Sciatic nerve (tissue), 2 donors: Measurements from ENCODE around the gene LRRC74B. TPM values are rescaled to one million over a fixed set of nuclear protein-coding genes. Genes with fewer than 3 reads are reported as not detected.
"Not testable (repeated sequence)": the region's sequence is repeated elsewhere in the genome, so short reads cannot be mapped to it uniquely, and the experiment has no call there.

Source experiments
- ATAC-seq: fragments of 200-7000 bp; cut with Tn5 transposase; one replicate; pipeline ENCODE4 v1.9.1; 2020; ENCODE audit warnings: mild to moderate bottlenecking, moderate library complexity
- DNase-seq: peaks from one replicate; pipeline ENCODE4 v3.0.0-alpha.2; 2020; ENCODE audit warnings: low spot score
- intact Hi-C: fragments of 100-400 bp; cut with DNase I; formaldehyde crosslinking; loops from one replicate; pipeline ENCODE4 v1.14.2; 2022
- total RNA-seq: library from RNA; stranded (reverse); fragmentation: NEBNext Ultra II Directional; extraction: Animal tissue kit (Norgen Biotek cat#: 25700); gene quantifications from one replicate; pipeline ENCODE4 v1.2.1, GENCODE V29; 2021
- donor health status: DM: no; HTN: no; CAD: no.
- donor health status: DM: no; HTN: no; CAD: no.

Gene LRRC74B
- total RNA-seq, 1 donor from 2014 or later: not detected

GRCh38 chr22:21068681-21069276 is 23.0 kb downstream of the LRRC74B start:
- no peak for ATAC-seq
- intact Hi-C loops: no loop called here
- DNase-seq: peak; percentile 9

GRCh38 chr22:21069375-21069774 is 23.6 kb downstream of the LRRC74B start:
- intact Hi-C loops: no loop called here
- ATAC-seq (no peak), DNase-seq (peak; percentile 38)

GRCh38 chr22:21070690-21071615 is 25.2 kb downstream of the LRRC74B start:
- no peak for DNase-seq
- intact Hi-C loops: no loop called here
- ATAC-seq: no peak

GRCh38 chr22:21071796-21072195 is 26.1 kb downstream of the LRRC74B start:
- ATAC-seq, intact Hi-C loops, DNase-seq: not testable (repeated sequence)

GRCh38 chr22:21073023-21073422 is 27.3 kb downstream of the LRRC74B start:
- DNase-seq (no peak), ATAC-seq (no peak)
- intact Hi-C loops: no loop called here

GRCh38 chr22:21073482-21073881 is 27.7 kb downstream of the LRRC74B start:
- ATAC-seq: no peak
- no peak for DNase-seq
- intact Hi-C loops: no loop called here

- DNase-seq (no peak), ATAC-seq (no peak)
- intact Hi-C loops: no loop called here
Measured at GRCh38 chr22:21074102-21074715, 28.5 kb downstream of the LRRC74B start.

- intact Hi-C loops: no loop called here
- ATAC-seq: no peak
- no peak for DNase-seq
Measured at GRCh38 chr22:21075516-21076138, 29.9 kb downstream of the LRRC74B start.

- intact Hi-C loops: no loop called here
- no peak for ATAC-seq
Measured at GRCh38 chr22:21076912-21077625, 31.3 kb downstream of the LRRC74B start.

GRCh38 chr22:21077884-21078508 is 32.2 kb downstream of the LRRC74B start:
- ATAC-seq (no peak), DNase-seq (no peak)
- intact Hi-C loops: no loop called here

More at GRCh38 chr22:21076912-21077625, 31.3 kb downstream of the LRRC74B start:
- no peak for DNase-seq

GRCh38 chr22:21078916-21079315 is 33.2 kb downstream of the LRRC74B start:
- intact Hi-C loops: no loop called here
- ATAC-seq: no peak
- DNase-seq: no peak

- intact Hi-C loops: no loop called here
- no peak for ATAC-seq
- no peak for DNase-seq
Measured at GRCh38 chr22:21079493-21079892, 33.7 kb downstream of the LRRC74B start.

GRCh38 chr22:21080435-21081137 is 34.8 kb downstream of the LRRC74B start:
- no peak for ATAC-seq
- no peak for DNase-seq
- intact Hi-C loops: no loop called here

- intact Hi-C loops: no loop called here
- DNase-seq: no peak
- ATAC-seq: no peak
Measured at GRCh38 chr22:21082248-21082647, 36.5 kb downstream of the LRRC74B start.

GRCh38 chr22:21087119-21087518 is 41.4 kb downstream of the LRRC74B start:
- DNase-seq: no peak
- intact Hi-C loops: no loop called here
- no peak for ATAC-seq

GRCh38 chr22:21087926-21088325 is 42.2 kb downstream of the LRRC74B start:
- ATAC-seq, DNase-seq, intact Hi-C loops: not testable (repeated sequence)

GRCh38 chr22:21091220-21091619 is 45.5 kb downstream of the LRRC74B start:
- DNase-seq, ATAC-seq, intact Hi-C loops: not testable (repeated sequence)
